Astrocyte (in vitro differentiated cells and primary cell): Measurements from ENCODE around the gene MYH2. TPM values are rescaled to one million over a fixed set of nuclear protein-coding genes. Genes with fewer than 3 reads are reported as not detected.

Experiments
- DNase-seq: peaks from one replicate; pipeline ENCODE4 v3.0.0-alpha.2; 2010; ENCODE audit warnings: low read depth
- FAIRE-seq: peaks from 2 replicates; lab custom pipeline; 2011; peaks lifted over from hg19 to GRCh38; lab: Jason Lieb, UNC
- H2AFZ ChIP-seq: 2 replicates; pipeline ENCODE4 v1.6.0; 2012; ENCODE audit warnings: low read depth, low read length, inconsistent platforms
- H3K27ac ChIP-seq: 2 replicates; pipeline ENCODE4 v1.5.1; 2011; ENCODE audit warnings: low read depth, low read length, inconsistent platforms
- H3K27me3 ChIP-seq: 2 replicates; pipeline ENCODE4 v1.6.0; 2011; ENCODE audit warnings: low read length, inconsistent platforms; ENCODE audit not compliant: insufficient read depth
- H3K36me3 ChIP-seq: 2 replicates; pipeline ENCODE4 v1.5.1; 2011; ENCODE audit warnings: low read length, inconsistent platforms; ENCODE audit not compliant: insufficient read depth
- H3K4me1 ChIP-seq: 2 replicates; pipeline ENCODE4 v1.5.1; 2011; ENCODE audit warnings: low read length, inconsistent platforms; ENCODE audit not compliant: insufficient read depth
- H3K4me2 ChIP-seq: 2 replicates; pipeline ENCODE4 v1.6.0; 2012; ENCODE audit warnings: low read length, inconsistent platforms
- H3K4me3 ChIP-seq: 2 replicates; pipeline ENCODE4 v1.5.1; 2011; ENCODE audit warnings: low read depth, mild to moderate bottlenecking, low read length, inconsistent platforms; ENCODE audit not compliant: insufficient read depth
- H3K79me2 ChIP-seq: 2 replicates; pipeline ENCODE4 v1.6.0; 2012; ENCODE audit warnings: mild to moderate bottlenecking, low read length, inconsistent platforms; ENCODE audit not compliant: insufficient read depth
- H3K9ac ChIP-seq: 2 replicates; pipeline ENCODE4 v1.6.0; 2012; ENCODE audit warnings: mild to moderate bottlenecking, low read length, inconsistent platforms
- H3K9me3 ChIP-seq: 2 replicates; pipeline ENCODE4 v1.5.1; 2012; ENCODE audit warnings: low read depth, mild to moderate bottlenecking, low read length, inconsistent platforms; ENCODE audit not compliant: insufficient read depth
- H4K20me1 ChIP-seq: 2 replicates; pipeline ENCODE4 v1.6.0; 2012; ENCODE audit warnings: low read length, inconsistent platforms; ENCODE audit not compliant: insufficient read depth
- H3K27ac Mint-ChIP-seq: one replicate; pipeline ENCODE4 v1.8.0; 2021; ENCODE audit warnings: mild to moderate bottlenecking, mixed read lengths; ENCODE audit not compliant: unreplicated experiment
- H3K27me3 Mint-ChIP-seq: one replicate; pipeline ENCODE4 v1.8.0; 2021; ENCODE audit warnings: low read depth, mixed read lengths; ENCODE audit not compliant: unreplicated experiment
- H3K36me3 Mint-ChIP-seq: one replicate; pipeline ENCODE4 v1.8.0; 2021; ENCODE audit warnings: low read depth, mixed read lengths; ENCODE audit not compliant: unreplicated experiment
- H3K4me1 Mint-ChIP-seq: one replicate; pipeline ENCODE4 v1.8.0; 2021; ENCODE audit warnings: low read depth, mixed read lengths; ENCODE audit not compliant: unreplicated experiment
- H3K4me3 Mint-ChIP-seq: one replicate; pipeline ENCODE4 v1.8.0; 2021; ENCODE audit warnings: mild to moderate bottlenecking, moderate library complexity, mixed read lengths; ENCODE audit not compliant: unreplicated experiment
- H3K9me3 Mint-ChIP-seq: one replicate; pipeline ENCODE4 v1.8.0; 2021; ENCODE audit warnings: mild to moderate bottlenecking, mixed read lengths; ENCODE audit not compliant: unreplicated experiment
- EZH2 ChIP-seq: IDR thresholded peaks from 2 replicates; pipeline ENCODE4 v1.6.1; 2012; ENCODE audit warnings: mild to moderate bottlenecking, low read length, inconsistent platforms; ENCODE audit not compliant: insufficient read depth
- total RNA-seq: library from RNA; stranded (reverse); gene quantifications from 2 replicates; pipeline ENCODE4 v1.2.1, GENCODE V29; 2021
- TF ChIP-seq, protein P1 (sequence below): IDR thresholded peaks from 2 replicates; pipeline ENCODE4 v1.5.1; 2011; ENCODE audit warnings: low read depth, mild to moderate bottlenecking, inconsistent platforms, low read length, moderate library complexity; ENCODE audit not compliant: insufficient read depth

The MYH2 gene
- total RNA-seq, 1 donor from 2014 or later, result 0.02 TPM

DNA sequence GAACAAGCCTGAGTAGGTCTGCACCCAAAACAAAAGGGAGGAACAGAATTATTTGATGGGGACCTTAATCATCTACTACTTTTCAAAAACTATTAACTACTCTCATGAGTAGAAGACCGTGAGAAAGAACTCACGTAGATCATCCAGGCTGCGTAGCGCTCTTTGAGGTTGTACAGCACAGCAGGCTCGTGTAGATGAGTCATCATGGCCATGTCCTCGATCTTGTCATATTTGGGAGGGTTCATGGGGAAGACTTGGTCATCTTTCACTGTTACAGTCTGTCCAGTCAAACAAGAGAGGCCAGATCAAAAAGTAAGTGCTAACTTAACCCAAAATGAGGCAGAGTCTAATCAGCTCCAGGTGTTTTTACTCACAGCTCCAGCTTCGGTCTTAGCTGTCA, 33.4 kb downstream of the MYH2 start:
- no peak overlapping the region for H3K4me3 Mint-ChIP-seq
- H3K36me3 ChIP-seq, result no peaks in the 10 kb centered on the region
- H3K27ac ChIP-seq, result no peak overlapping the region
- H3K79me2 ChIP-seq, result no peaks in the 10 kb centered on the region
- no peaks in the 10 kb centered on the region for H3K4me1 ChIP-seq
- H3K27me3 ChIP-seq, result no peaks in the 10 kb centered on the region
- no peak overlapping the region for H2AFZ ChIP-seq
- FAIRE-seq (no peak), DNase-seq (no peak)
- no peak overlapping the region for H3K27ac Mint-ChIP-seq
- H3K27me3 Mint-ChIP-seq, result no peaks in the 10 kb centered on the region
- no peaks in the 10 kb centered on the region for H4K20me1 ChIP-seq
- H3K9me3 ChIP-seq, result no peaks in the 10 kb centered on the region
- H3K4me2 ChIP-seq, result no peak overlapping the region
- H3K9ac ChIP-seq, result no peak overlapping the region
- H3K4me3 ChIP-seq, result no peak overlapping the region
- TF ChIP-seq, protein P1, sequence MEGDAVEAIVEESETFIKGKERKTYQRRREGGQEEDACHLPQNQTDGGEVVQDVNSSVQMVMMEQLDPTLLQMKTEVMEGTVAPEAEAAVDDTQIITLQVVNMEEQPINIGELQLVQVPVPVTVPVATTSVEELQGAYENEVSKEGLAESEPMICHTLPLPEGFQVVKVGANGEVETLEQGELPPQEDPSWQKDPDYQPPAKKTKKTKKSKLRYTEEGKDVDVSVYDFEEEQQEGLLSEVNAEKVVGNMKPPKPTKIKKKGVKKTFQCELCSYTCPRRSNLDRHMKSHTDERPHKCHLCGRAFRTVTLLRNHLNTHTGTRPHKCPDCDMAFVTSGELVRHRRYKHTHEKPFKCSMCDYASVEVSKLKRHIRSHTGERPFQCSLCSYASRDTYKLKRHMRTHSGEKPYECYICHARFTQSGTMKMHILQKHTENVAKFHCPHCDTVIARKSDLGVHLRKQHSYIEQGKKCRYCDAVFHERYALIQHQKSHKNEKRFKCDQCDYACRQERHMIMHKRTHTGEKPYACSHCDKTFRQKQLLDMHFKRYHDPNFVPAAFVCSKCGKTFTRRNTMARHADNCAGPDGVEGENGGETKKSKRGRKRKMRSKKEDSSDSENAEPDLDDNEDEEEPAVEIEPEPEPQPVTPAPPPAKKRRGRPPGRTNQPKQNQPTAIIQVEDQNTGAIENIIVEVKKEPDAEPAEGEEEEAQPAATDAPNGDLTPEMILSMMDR, result no peak
- no peak for TF ChIP-seq EZH2
- H3K36me3 Mint-ChIP-seq, result no peaks in the 10 kb centered on the region
- H3K4me1 Mint-ChIP-seq, result peaks cover 16% of the 10 kb centered on the region
- H3K9me3 Mint-ChIP-seq, result no peaks in the 10 kb centered on the region

- no peak for FAIRE-seq
Measured at GRCh38 chr17:10513299-10514067, 36.0 kb downstream of the MYH2 start.

More at GRCh38 chr17:10513299-10514067, 36.0 kb downstream of the MYH2 start:
- H3K4me3 Mint-ChIP-seq, result no peak overlapping the region
- Histone ChIP-seq H3K27ac (no peak overlapping the region), H3K36me3 (no peaks in the 10 kb centered on the region), H3K4me2 (no peak overlapping the region), H3K4me1 (no peaks in the 10 kb centered on the region), H2AFZ (no peak overlapping the region), H3K9me3 (no peaks in the 10 kb centered on the region), H3K4me3 (no peak overlapping the region), H4K20me1 (no peaks in the 10 kb centered on the region), H3K9ac (no peak overlapping the region), H3K79me2 (no peaks in the 10 kb centered on the region), H3K27me3 (no peaks in the 10 kb centered on the region)
- TF ChIP-seq, protein P1, result no peak
- no peak for TF ChIP-seq EZH2
- H3K4me1 Mint-ChIP-seq, result peaks cover 16% of the 10 kb centered on the region
- H3K27ac Mint-ChIP-seq, result no peak overlapping the region
- H3K27me3 Mint-ChIP-seq, result no peaks in the 10 kb centered on the region
- DNase-seq, result peak; percentile 0
- H3K9me3 Mint-ChIP-seq, result no peaks in the 10 kb centered on the region
- H3K36me3 Mint-ChIP-seq, result no peaks in the 10 kb centered on the region
